NCI-H1694 treated with DMSO at 0.1 percent for 48 hours (cell line): ENCODE results near the gene JUNB.

Experiments
- DNase-seq: peaks from one replicate; lab custom pipeline; 2025; lab: John Stamatoyannopoulos, UW

JUNB gene

DNA sequence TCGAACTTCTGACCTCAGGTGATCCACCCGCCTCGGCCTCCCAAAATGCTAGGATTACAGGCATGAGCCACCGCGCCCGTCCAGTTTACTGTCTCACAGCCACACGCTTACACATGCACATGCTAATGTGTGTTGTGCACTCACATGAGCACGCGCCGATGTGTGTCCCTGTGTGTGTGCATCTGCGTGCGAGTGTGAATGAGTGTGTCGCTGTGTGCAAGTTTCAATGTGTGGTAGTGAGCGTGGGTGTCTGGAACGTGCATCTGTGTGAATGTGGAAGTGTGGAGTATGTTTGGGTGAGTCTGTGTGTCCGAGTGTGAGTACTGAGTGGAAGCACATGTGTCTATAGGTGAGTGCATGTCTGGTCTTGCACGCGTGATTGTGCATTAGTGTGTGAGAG, 51.2 kb downstream of the JUNB start:
- no peak for DNase-seq
